GM12865 (cell line): Measurements from ENCODE around the gene HIGD1C.
"Not testable (repeated sequence)": the region's sequence is repeated elsewhere in the genome, so short reads cannot be mapped to it uniquely, and the experiment has no call there.

Source experiments
- DNase-seq: peaks from one replicate; pipeline ENCODE4 v3.0.0; 2010; ENCODE audit warnings: low read depth
- H3K4me3 ChIP-seq: 2 replicates; pipeline ENCODE4 v1.5.1; 2011; ENCODE audit warnings: mild to moderate bottlenecking, low read depth, low read length, control low read depth
- CTCF ChIP-seq: IDR thresholded peaks from 2 replicates; pipeline ENCODE4 v1.5.1; 2011; ENCODE audit warnings: low read length, control low read depth, low read depth, inconsistent platforms; ENCODE audit not compliant: insufficient read depth; ENCODE audit errors: missing control alignments

HIGD1C gene

DNA sequence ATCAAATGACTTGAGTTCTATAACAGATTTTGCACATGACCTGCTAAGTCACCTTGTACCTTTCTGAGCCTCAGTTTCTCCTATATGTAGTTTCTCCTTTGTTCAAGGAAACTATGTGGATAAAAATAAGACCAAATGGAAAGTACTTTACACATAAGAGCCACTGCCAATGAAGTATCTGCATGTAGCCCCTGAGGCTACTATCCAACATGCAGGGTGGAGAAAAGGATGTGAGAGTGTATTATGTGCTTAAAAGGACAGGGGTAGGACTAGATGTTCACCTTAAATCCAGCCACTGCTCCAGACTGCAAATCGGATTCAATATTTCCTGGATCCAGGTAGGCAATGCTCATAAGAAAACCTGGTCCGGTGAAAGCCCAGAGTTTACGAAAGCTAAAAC, 52.7 kb downstream of the HIGD1C start:
- DNase-seq = no peak
- no peak for TF ChIP-seq CTCF
- no peak overlapping the region for H3K4me3 ChIP-seq

- no peak for TF ChIP-seq CTCF
- DNase-seq = no peak
- no peak overlapping the region for H3K4me3 ChIP-seq
Measured at GRCh38 chr12:51005671-51006070, 53.3 kb downstream of the HIGD1C start.

DNA sequence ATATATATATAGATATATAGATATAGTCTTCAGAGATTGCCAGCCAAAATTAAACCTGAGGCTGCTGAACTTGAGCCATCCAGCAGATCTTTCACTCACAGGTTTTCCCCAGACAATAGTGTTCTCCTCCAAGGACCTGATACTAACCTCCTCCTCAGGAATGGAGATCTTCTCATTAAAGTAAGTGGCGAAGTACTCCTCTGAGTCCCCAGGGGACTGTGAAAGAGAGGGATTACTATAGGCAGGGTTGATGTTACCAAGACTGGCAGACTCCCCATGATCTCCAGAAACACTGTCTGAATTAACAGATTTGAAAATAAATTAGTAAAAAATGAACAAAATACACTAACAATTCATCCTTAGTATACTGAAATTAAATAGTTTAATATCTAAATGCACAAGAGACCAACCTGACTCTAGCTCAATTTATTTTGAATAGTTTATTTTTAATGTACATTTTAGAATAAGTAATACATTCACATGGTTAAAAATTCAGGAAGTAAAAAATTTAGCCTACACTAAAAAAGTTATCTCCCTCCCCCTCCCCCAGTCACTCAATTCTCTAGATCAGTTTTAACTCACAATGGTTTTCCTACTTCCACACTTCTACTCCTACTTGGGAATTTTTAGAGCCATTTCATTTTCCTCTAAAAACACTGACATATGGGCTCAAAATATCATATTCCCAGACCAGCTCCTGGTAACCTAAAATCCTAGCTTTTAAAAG, 56.1 kb downstream of the HIGD1C start:
- no peak for DNase-seq
- no peak overlapping the region for H3K4me3 ChIP-seq
- TF ChIP-seq CTCF = no peak

GRCh38 chr12:51009056-51009440, 56.7 kb downstream of the HIGD1C start:
- no peak for TF ChIP-seq CTCF
- DNase-seq = no peak
- H3K4me3 ChIP-seq = no peak overlapping the region

- no peak overlapping the region for H3K4me3 ChIP-seq
- no peak for TF ChIP-seq CTCF
- DNase-seq = no peak
Measured at GRCh38 chr12:51011955-51012354, 59.6 kb downstream of the HIGD1C start.

DNA sequence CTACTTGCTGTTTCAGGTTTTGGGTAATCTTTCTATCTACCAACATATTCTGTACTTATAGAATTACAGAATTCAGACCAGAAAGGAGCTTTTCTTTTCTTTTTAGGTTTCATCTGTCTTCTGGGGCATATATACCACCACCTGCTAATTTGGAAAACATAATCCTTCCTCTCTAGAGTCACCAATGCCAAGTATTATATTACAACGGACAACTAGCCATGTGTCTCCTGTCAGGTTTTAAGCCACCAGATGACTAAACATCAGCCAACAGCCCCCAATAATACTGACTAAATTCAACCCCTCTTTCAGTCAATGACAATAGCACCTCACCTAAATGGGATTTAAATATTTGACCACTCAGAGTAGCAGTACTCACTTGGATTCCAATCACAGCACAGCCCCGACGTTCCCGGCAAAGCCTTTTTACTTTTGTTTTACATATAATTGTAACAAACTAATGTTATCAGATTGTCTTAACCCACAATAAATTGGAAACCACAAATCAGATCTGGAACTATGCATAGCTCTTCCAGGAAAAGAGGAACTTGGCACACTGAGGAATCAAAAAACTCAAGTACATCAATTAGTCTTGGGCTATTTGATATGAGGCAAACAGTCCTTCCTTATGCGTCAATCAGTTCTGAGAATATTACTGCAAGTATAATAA, 60.4 kb downstream of the HIGD1C start:
- H3K4me3 ChIP-seq = no peak overlapping the region
- no peak for TF ChIP-seq CTCF
- DNase-seq = no peak

DNA sequence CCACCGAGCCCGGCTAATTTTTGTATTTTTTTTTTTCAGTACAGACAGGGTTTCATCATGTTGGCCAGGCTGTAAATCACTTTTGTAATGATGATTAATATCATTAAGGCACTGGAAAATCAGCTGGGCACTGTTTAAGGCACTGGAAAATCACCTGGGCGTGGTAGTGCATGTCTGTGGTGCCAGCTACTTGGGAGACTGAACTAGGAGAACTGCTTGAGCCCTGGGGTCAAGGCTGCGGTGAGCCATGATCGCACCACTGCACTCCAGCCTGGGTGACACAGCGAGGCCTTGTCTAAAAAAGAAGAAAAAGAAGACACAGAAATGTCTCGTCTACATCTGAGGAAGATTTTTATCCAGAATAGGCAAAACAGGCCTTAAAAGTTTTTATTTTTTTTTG, 61.1 kb downstream of the HIGD1C start:
- TF ChIP-seq CTCF = no peak

DNA sequence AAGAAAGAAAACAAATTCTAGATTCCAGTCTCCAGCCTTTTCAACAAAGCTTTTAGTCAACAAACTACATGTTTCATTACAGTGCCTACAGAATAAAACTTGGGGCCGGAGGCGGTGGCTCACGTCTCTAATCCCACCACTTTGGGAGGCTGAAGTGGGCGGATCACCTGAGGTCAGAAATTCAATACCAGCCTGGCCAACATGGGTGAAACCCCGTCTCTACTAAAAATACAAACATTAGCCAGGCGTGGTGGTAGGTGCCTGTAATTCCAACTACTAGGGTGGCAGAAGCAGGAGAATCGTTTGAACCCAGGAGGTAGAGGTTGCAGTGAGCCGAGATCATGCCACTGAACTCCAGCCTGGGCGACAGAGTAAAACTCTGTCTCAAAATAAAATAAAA, 62.1 kb downstream of the HIGD1C start:
- not testable (repeated sequence) for DNase-seq

More for the DNA sequence above, 61.1 kb downstream of the HIGD1C start:
- no peak for DNase-seq
- H3K4me3 ChIP-seq = no peak overlapping the region

More for the DNA sequence above, 62.1 kb downstream of the HIGD1C start:
- not testable (repeated sequence) for H3K4me3 ChIP-seq
